ENCODE results near the gene ANXA6.

The ANXA6 gene

GRCh38 chr5:151110992-151111391 lies 46.6 kb downstream of the ANXA6 start:
- Histone ChIP-seq H3K27ac (ENCODE audit: low read length) (no peak overlapping the region), H3K9me3 (ENCODE audit: control insufficient read depth in 2 of 2, low read length in 2 of 2) (no peaks in the 10 kb centered on the region), H3K27me3 (ENCODE audit: control insufficient read depth in 1 of 2, insufficient read depth in 2 of 2, low read length in 2 of 2) (no peaks in the 10 kb centered on the region), H3K36me3 (ENCODE audit: control insufficient read depth in 2 of 2, insufficient read depth in 2 of 2, low read length in 2 of 2) (peaks cover 36 to 45% of the 10 kb centered on the region in 2 donors), H3K4me3 (ENCODE audit: low read length in 2 of 2) (no peak overlapping the region), H3K4me1 (ENCODE audit: control insufficient read depth, insufficient read depth, low read length) (peaks cover 30% of the 10 kb centered on the region), H3K9ac (ENCODE audit: low read length in 2 of 2) (no peak overlapping the region)

GRCh38 chr5:151110122-151110681 lies 47.4 kb downstream of the ANXA6 start:
- no peak overlapping the region for H3K4me3 ChIP-seq (ENCODE audit: low read length in 2 of 2)
- H3K9me3 ChIP-seq (ENCODE audit: control insufficient read depth in 2 of 2, low read length in 2 of 2): no peaks in the 10 kb centered on the region
- H3K4me1 ChIP-seq (ENCODE audit: control insufficient read depth, insufficient read depth, low read length): peaks cover 35% of the 10 kb centered on the region
- no peak overlapping the region for H3K9ac ChIP-seq (ENCODE audit: low read length in 2 of 2)
- peaks cover 36 to 44% of the 10 kb centered on the region in 2 donors for H3K36me3 ChIP-seq (ENCODE audit: control insufficient read depth in 2 of 2, insufficient read depth in 2 of 2, low read length in 2 of 2)
- H3K27me3 ChIP-seq (ENCODE audit: control insufficient read depth in 1 of 2, insufficient read depth in 2 of 2, low read length in 2 of 2): no peaks in the 10 kb centered on the region
- peak overlapping the region; percentile 93 for H3K27ac ChIP-seq (ENCODE audit: low read length)

GRCh38 chr5:151108566-151108965 lies 49.0 kb downstream of the ANXA6 start:
- peak overlapping the region in 1 of 2 donors; percentile 22 for H3K4me3 ChIP-seq (ENCODE audit: low read length in 2 of 2)
- H3K9ac ChIP-seq (ENCODE audit: low read length in 2 of 2): peak overlapping the region in 1 of 2 donors; percentile 46
- peaks cover 36 to 56% of the 10 kb centered on the region in 2 donors for H3K36me3 ChIP-seq (ENCODE audit: control insufficient read depth in 2 of 2, insufficient read depth in 2 of 2, low read length in 2 of 2)
- H3K4me1 ChIP-seq (ENCODE audit: control insufficient read depth, insufficient read depth, low read length): peaks cover 48% of the 10 kb centered on the region
- H3K27ac ChIP-seq (ENCODE audit: low read length): peak overlapping the region; percentile 93
- no peaks in the 10 kb centered on the region for H3K27me3 ChIP-seq (ENCODE audit: control insufficient read depth in 1 of 2, insufficient read depth in 2 of 2, low read length in 2 of 2)
- no peaks in the 10 kb centered on the region for H3K9me3 ChIP-seq (ENCODE audit: control insufficient read depth in 2 of 2, low read length in 2 of 2)

GRCh38 chr5:151107738-151108520 lies 49.6 kb downstream of the ANXA6 start:
- Histone ChIP-seq H3K36me3 (ENCODE audit: control insufficient read depth in 2 of 2, insufficient read depth in 2 of 2, low read length in 2 of 2) (peaks cover 39 to 60% of the 10 kb centered on the region in 2 donors), H3K4me3 (ENCODE audit: low read length in 2 of 2) (peak overlapping the region in 1 of 2 donors; percentile 3), H3K27me3 (ENCODE audit: control insufficient read depth in 1 of 2, insufficient read depth in 2 of 2, low read length in 2 of 2) (no peaks in the 10 kb centered on the region), H3K9ac (ENCODE audit: low read length in 2 of 2) (peak overlapping the region in 1 of 2 donors; percentile 46), H3K9me3 (ENCODE audit: control insufficient read depth in 2 of 2, low read length in 2 of 2) (no peaks in the 10 kb centered on the region), H3K27ac (ENCODE audit: low read length) (peak overlapping the region; percentile 93), H3K4me1 (ENCODE audit: control insufficient read depth, insufficient read depth, low read length) (peaks cover 48% of the 10 kb centered on the region)

GRCh38 chr5:151107084-151107483 lies 50.5 kb downstream of the ANXA6 start:
- peaks cover 48% of the 10 kb centered on the region for H3K4me1 ChIP-seq (ENCODE audit: control insufficient read depth, insufficient read depth, low read length)
- H3K9ac ChIP-seq (ENCODE audit: low read length in 2 of 2): no peak overlapping the region
- H3K4me3 ChIP-seq (ENCODE audit: low read length in 2 of 2): no peak overlapping the region
- peaks cover 35 to 57% of the 10 kb centered on the region in 2 donors for H3K36me3 ChIP-seq (ENCODE audit: control insufficient read depth in 2 of 2, insufficient read depth in 2 of 2, low read length in 2 of 2)
- no peak overlapping the region for H3K27ac ChIP-seq (ENCODE audit: low read length)
- H3K9me3 ChIP-seq (ENCODE audit: control insufficient read depth in 2 of 2, low read length in 2 of 2): no peaks in the 10 kb centered on the region
- H3K27me3 ChIP-seq (ENCODE audit: control insufficient read depth in 1 of 2, insufficient read depth in 2 of 2, low read length in 2 of 2): no peaks in the 10 kb centered on the region

GRCh38 chr5:151106509-151106908 lies 51.1 kb downstream of the ANXA6 start:
- Histone ChIP-seq H3K27ac (ENCODE audit: low read length) (peak overlapping the region; percentile 24), H3K9me3 (ENCODE audit: control insufficient read depth in 2 of 2, low read length in 2 of 2) (no peaks in the 10 kb centered on the region), H3K4me1 (ENCODE audit: control insufficient read depth, insufficient read depth, low read length) (peaks cover 51% of the 10 kb centered on the region), H3K36me3 (ENCODE audit: control insufficient read depth in 2 of 2, insufficient read depth in 2 of 2, low read length in 2 of 2) (peaks cover 41 to 61% of the 10 kb centered on the region in 2 donors), H3K4me3 (ENCODE audit: low read length in 2 of 2) (no peak overlapping the region), H3K9ac (ENCODE audit: low read length in 2 of 2) (no peak overlapping the region), H3K27me3 (ENCODE audit: control insufficient read depth in 1 of 2, insufficient read depth in 2 of 2, low read length in 2 of 2) (no peaks in the 10 kb centered on the region)

GRCh38 chr5:151106043-151106442 lies 51.5 kb downstream of the ANXA6 start:
- H3K27me3 ChIP-seq (ENCODE audit: control insufficient read depth in 1 of 2, insufficient read depth in 2 of 2, low read length in 2 of 2): no peaks in the 10 kb centered on the region
- H3K36me3 ChIP-seq (ENCODE audit: control insufficient read depth in 2 of 2, insufficient read depth in 2 of 2, low read length in 2 of 2): peaks cover 40 to 62% of the 10 kb centered on the region in 2 donors
- no peak overlapping the region for H3K9ac ChIP-seq (ENCODE audit: low read length in 2 of 2)
- no peak overlapping the region for H3K4me3 ChIP-seq (ENCODE audit: low read length in 2 of 2)
- peak overlapping the region; percentile 24 for H3K27ac ChIP-seq (ENCODE audit: low read length)
- no peaks in the 10 kb centered on the region for H3K9me3 ChIP-seq (ENCODE audit: control insufficient read depth in 2 of 2, low read length in 2 of 2)
- peaks cover 51% of the 10 kb centered on the region for H3K4me1 ChIP-seq (ENCODE audit: control insufficient read depth, insufficient read depth, low read length)

GRCh38 chr5:151105561-151105960 lies 52.0 kb downstream of the ANXA6 start:
- peak overlapping the region in 1 of 2 donors; percentile 12 for H3K9ac ChIP-seq (ENCODE audit: low read length in 2 of 2)
- H3K27me3 ChIP-seq (ENCODE audit: control insufficient read depth in 1 of 2, insufficient read depth in 2 of 2, low read length in 2 of 2): no peaks in the 10 kb centered on the region
- H3K36me3 ChIP-seq (ENCODE audit: control insufficient read depth in 2 of 2, insufficient read depth in 2 of 2, low read length in 2 of 2): peaks cover 39 to 63% of the 10 kb centered on the region in 2 donors
- peak overlapping the region; percentile 83 for H3K27ac ChIP-seq (ENCODE audit: low read length)
- H3K9me3 ChIP-seq (ENCODE audit: control insufficient read depth in 2 of 2, low read length in 2 of 2): no peaks in the 10 kb centered on the region
- no peak overlapping the region for H3K4me3 ChIP-seq (ENCODE audit: low read length in 2 of 2)
- H3K4me1 ChIP-seq (ENCODE audit: control insufficient read depth, insufficient read depth, low read length): peaks cover 55% of the 10 kb centered on the region

GRCh38 chr5:151104795-151105194 lies 52.8 kb downstream of the ANXA6 start:
- peaks cover 55% of the 10 kb centered on the region for H3K4me1 ChIP-seq (ENCODE audit: control insufficient read depth, insufficient read depth, low read length)

GRCh38 chr5:151101746-151102145 lies 55.8 kb downstream of the ANXA6 start:
- no peak overlapping the region for H3K27ac ChIP-seq (ENCODE audit: low read length)
- H3K9ac ChIP-seq (ENCODE audit: low read length in 2 of 2): no peak overlapping the region
- H3K4me1 ChIP-seq (ENCODE audit: control insufficient read depth, insufficient read depth, low read length): peaks cover 40% of the 10 kb centered on the region

More at GRCh38 chr5:151104795-151105194, 52.8 kb downstream of the ANXA6 start:
- H3K9ac ChIP-seq (ENCODE audit: low read length in 2 of 2): peak overlapping the region; percentile 46 to 55
- H3K9me3 ChIP-seq (ENCODE audit: control insufficient read depth in 2 of 2, low read length in 2 of 2): no peaks in the 10 kb centered on the region
- H3K36me3 ChIP-seq (ENCODE audit: control insufficient read depth in 2 of 2, insufficient read depth in 2 of 2, low read length in 2 of 2): peaks cover 32 to 60% of the 10 kb centered on the region in 2 donors
- no peaks in the 10 kb centered on the region for H3K27me3 ChIP-seq (ENCODE audit: control insufficient read depth in 1 of 2, insufficient read depth in 2 of 2, low read length in 2 of 2)
- peak overlapping the region; percentile 83 for H3K27ac ChIP-seq (ENCODE audit: low read length)
- H3K4me3 ChIP-seq (ENCODE audit: low read length in 2 of 2): no peak overlapping the region

GRCh38 chr5:151101151-151101550 lies 56.4 kb downstream of the ANXA6 start:
- H3K4me1 ChIP-seq (ENCODE audit: control insufficient read depth, insufficient read depth, low read length): peaks cover 36% of the 10 kb centered on the region
- no peak overlapping the region for H3K4me3 ChIP-seq (ENCODE audit: low read length in 2 of 2)
- H3K9ac ChIP-seq (ENCODE audit: low read length in 2 of 2): no peak overlapping the region
- H3K27ac ChIP-seq (ENCODE audit: low read length): no peak overlapping the region
- H3K27me3 ChIP-seq (ENCODE audit: control insufficient read depth in 1 of 2, insufficient read depth in 2 of 2, low read length in 2 of 2): no peaks in the 10 kb centered on the region
- no peaks in the 10 kb centered on the region for H3K9me3 ChIP-seq (ENCODE audit: control insufficient read depth in 2 of 2, low read length in 2 of 2)
- H3K36me3 ChIP-seq (ENCODE audit: control insufficient read depth in 2 of 2, insufficient read depth in 2 of 2, low read length in 2 of 2): peaks cover 22 to 40% of the 10 kb centered on the region in 2 donors

More at GRCh38 chr5:151101746-151102145, 55.8 kb downstream of the ANXA6 start:
- Histone ChIP-seq H3K36me3 (ENCODE audit: control insufficient read depth in 2 of 2, insufficient read depth in 2 of 2, low read length in 2 of 2) (peaks cover 22 to 45% of the 10 kb centered on the region in 2 donors), H3K4me3 (ENCODE audit: low read length in 2 of 2) (no peak overlapping the region), H3K27me3 (ENCODE audit: control insufficient read depth in 1 of 2, insufficient read depth in 2 of 2, low read length in 2 of 2) (no peaks in the 10 kb centered on the region), H3K9me3 (ENCODE audit: control insufficient read depth in 2 of 2, low read length in 2 of 2) (no peaks in the 10 kb centered on the region)
